ENCODE results near the gene KLHL6.

- TF ChIP-seq CTCF (IDR thresholded peaks at IDR 0.05): no peak
- no peak for TF ChIP-seq POLR2A (IDR thresholded peaks at IDR 0.05)
These were observed 64.2 kb downstream of the KLHL6 start for GRCh38 chr3:183491109-183491922.
